Measurements from ENCODE around the gene PTPN23. TPM values are rescaled to one million over a fixed set of nuclear protein-coding genes. Genes with fewer than 3 reads are reported as not detected.
A peak's percentile ranks its signal among the peaks of the same experiment; 100 is the strongest.

Gene PTPN23
- total RNA-seq, 6 experiments from 2014 or later: 43.1 to 50.0 (median 48.6) TPM

GRCh38 chr3:47379411-47379899 lies 1.4 kb upstream of the PTPN23 start:
- Mint-ChIP-seq H3K9me3 (no peaks in the 10 kb centered on the region), H3K36me3 (ENCODE audit: low read depth) (peaks cover 35% of the 10 kb centered on the region), H3K27ac (peak overlapping the region; percentile 100), H3K27me3 (ENCODE audit: insufficient read depth) (peaks cover 9% of the 10 kb centered on the region), H3K4me1 (ENCODE audit: low read depth) (peaks cover 39% of the 10 kb centered on the region), H3K4me3 (peak overlapping the region; percentile 99)
- no peak for DNase-seq
- TF ChIP-seq CTCF (IDR thresholded peaks at IDR 0.05): no peak

GRCh38 chr3:47380026-47380600 lies 708 bp upstream of the PTPN23 start:
- DNase-seq: no peak
- H3K27me3 Mint-ChIP-seq (ENCODE audit: insufficient read depth): peaks cover 9% of the 10 kb centered on the region
- H3K4me1 Mint-ChIP-seq (ENCODE audit: low read depth): peaks cover 44% of the 10 kb centered on the region
- no peaks in the 10 kb centered on the region for H3K9me3 Mint-ChIP-seq
- peaks cover 35% of the 10 kb centered on the region for H3K36me3 Mint-ChIP-seq (ENCODE audit: low read depth)
- no peak for TF ChIP-seq CTCF (IDR thresholded peaks at IDR 0.05)
- H3K4me3 Mint-ChIP-seq: peak overlapping the region; percentile 99
- peak overlapping the region; percentile 100 for H3K27ac Mint-ChIP-seq

- no peak for TF ChIP-seq CTCF (IDR thresholded peaks at IDR 0.05)
- peaks cover 56% of the 10 kb centered on the region for H3K4me1 Mint-ChIP-seq (ENCODE audit: low read depth)
- peaks cover 35% of the 10 kb centered on the region for H3K36me3 Mint-ChIP-seq (ENCODE audit: low read depth)
Measured at GRCh38 chr3:47381317-47382157, 716 bp downstream of the PTPN23 start.

GRCh38 chr3:47384425-47384824 lies 3.6 kb downstream of the PTPN23 start:
- no peaks in the 10 kb centered on the region for H3K9me3 Mint-ChIP-seq
- no peak for DNase-seq
- TF ChIP-seq CTCF (IDR thresholded peaks at IDR 0.05): no peak
- no peak overlapping the region for H3K4me3 Mint-ChIP-seq
- no peak overlapping the region for H3K27ac Mint-ChIP-seq
- peaks cover 6% of the 10 kb centered on the region for H3K27me3 Mint-ChIP-seq (ENCODE audit: insufficient read depth)
- H3K36me3 Mint-ChIP-seq (ENCODE audit: low read depth): peaks cover 29% of the 10 kb centered on the region
- H3K4me1 Mint-ChIP-seq (ENCODE audit: low read depth): peaks cover 55% of the 10 kb centered on the region

More at GRCh38 chr3:47381317-47382157, 716 bp downstream of the PTPN23 start:
- Mint-ChIP-seq H3K27me3 (ENCODE audit: insufficient read depth) (peaks cover 6% of the 10 kb centered on the region), H3K4me3 (peak overlapping the region; percentile 99), H3K9me3 (no peaks in the 10 kb centered on the region), H3K27ac (peak overlapping the region; percentile 100)
- DNase-seq: peak; percentile 80

GRCh38 chr3:47385007-47385406 lies 4.2 kb downstream of the PTPN23 start:
- H3K9me3 Mint-ChIP-seq: no peaks in the 10 kb centered on the region
- H3K27me3 Mint-ChIP-seq (ENCODE audit: insufficient read depth): peaks cover 6% of the 10 kb centered on the region
- H3K4me3 Mint-ChIP-seq: no peak overlapping the region
- no peak for DNase-seq
- peaks cover 24% of the 10 kb centered on the region for H3K36me3 Mint-ChIP-seq (ENCODE audit: low read depth)
- no peak for TF ChIP-seq CTCF (IDR thresholded peaks at IDR 0.05)
- no peak overlapping the region for H3K27ac Mint-ChIP-seq
- peaks cover 49% of the 10 kb centered on the region for H3K4me1 Mint-ChIP-seq (ENCODE audit: low read depth)

Data from HFFc6 (cell line).